Immature natural killer cell (primary cell): Measurements from ENCODE around the gene HDAC10. TPM values are rescaled to one million over a fixed set of nuclear protein-coding genes. Genes with fewer than 3 reads are reported as not detected.
A peak's percentile ranks its signal among the peaks of the same experiment; 100 is the strongest.

Experiments
- DNase-seq, 3 donors: peaks; one replicate each; pipeline ENCODE4 v3.0.0; 2022; ENCODE audit warnings: mixed read lengths in 1 of 3
- H3K27ac Mint-ChIP-seq, 6 donors: one replicate each; pipeline ENCODE4 v1.8.0; 2020; ENCODE audit warnings: mixed read lengths in 6 of 6, mild to moderate bottlenecking in 5 of 6, inconsistent platforms in 4 of 6, moderate library complexity in 3 of 6
- H3K27me3 Mint-ChIP-seq, 3 donors: one replicate each; pipeline ENCODE4 v1.8.0; 2020 to 2021; ENCODE audit warnings: low read depth in 3 of 3, mild to moderate bottlenecking in 3 of 3, mixed read lengths in 3 of 3, moderate library complexity in 3 of 3, inconsistent platforms in 1 of 3
- H3K36me3 Mint-ChIP-seq, 3 donors: one replicate each; pipeline ENCODE4 v1.8.0; 2020; ENCODE audit warnings: mixed read lengths in 3 of 3, inconsistent platforms in 2 of 3, mild to moderate bottlenecking in 2 of 3
- H3K4me1 Mint-ChIP-seq, 2 donors: one replicate each; pipeline ENCODE4 v1.8.0; 2020; ENCODE audit warnings: inconsistent platforms in 2 of 2, mild to moderate bottlenecking in 2 of 2, mixed read lengths in 2 of 2, moderate library complexity in 1 of 2
- H3K4me3 Mint-ChIP-seq, 5 donors: one replicate each; pipeline ENCODE4 v1.8.0; 2020; ENCODE audit warnings: mild to moderate bottlenecking in 5 of 5, mixed read lengths in 5 of 5, inconsistent platforms in 3 of 5, moderate library complexity in 3 of 5
- H3K9me3 Mint-ChIP-seq, 6 donors: one replicate each; pipeline ENCODE4 v1.8.0; 2020; ENCODE audit warnings: mild to moderate bottlenecking in 6 of 6, mixed read lengths in 6 of 6, inconsistent platforms in 4 of 6, moderate library complexity in 3 of 6
- polyA plus RNA-seq, 3 donors: library from polyadenylated mRNA; unstranded; fragments of 300-500 nt; fragmentation: Illumina TruSeq; gene quantifications; one replicate each; pipeline ENCODE4 v1.2.3, GENCODE V29; 2021

HDAC10 gene
- polyA plus RNA-seq, 3 donors from 2014 or later = 10.0 to 13.4 (median 11.2) TPM

- Mint-ChIP-seq H3K4me1 (peaks cover 38 to 51% of the 10 kb centered on the region in 2 donors), H3K4me3 (peak overlapping the region; percentile 94 to 100 (median 97)), H3K36me3 (peaks cover 0 to 3% (median 3%) of the 10 kb centered on the region in 3 donors), H3K27me3 (peaks cover 5 to 11% (median 9%) of the 10 kb centered on the region in 3 donors), H3K27ac (peak overlapping the region; percentile 95 to 99 (median 98)), H3K9me3 (no peaks in the 10 kb centered on the region)
- DNase-seq = no peak
These were observed 7.2 kb downstream of the HDAC10 start for GRCh38 chr22:50243685-50244419.

DNA sequence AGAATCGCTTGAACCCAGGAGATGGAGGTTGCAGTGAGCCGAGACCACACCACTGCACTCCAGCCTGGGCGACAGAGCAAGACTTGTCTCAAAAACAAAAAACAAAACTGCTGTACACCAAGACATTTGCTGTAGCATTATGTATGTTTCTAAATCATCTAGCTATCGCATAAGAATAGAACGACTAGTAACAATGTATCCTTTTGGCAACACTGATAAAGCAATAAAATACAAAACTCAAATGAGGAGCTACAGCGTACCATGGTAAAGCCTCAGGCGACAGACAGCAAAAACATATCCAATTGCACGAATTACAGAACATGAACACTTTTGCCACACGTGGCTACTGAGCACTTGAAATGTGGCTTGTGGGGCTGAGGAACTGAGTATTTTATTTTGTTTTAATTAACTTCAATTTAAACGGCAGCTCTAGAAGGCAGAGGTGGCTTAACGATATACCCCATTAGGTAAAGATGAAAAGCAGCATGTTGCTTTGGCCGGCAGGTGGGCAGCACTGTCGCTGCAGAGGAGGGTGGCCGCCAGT is 8.6 kb downstream of the HDAC10 start:
- Mint-ChIP-seq H3K27me3 (peaks cover 2 to 10% (median 8%) of the 10 kb centered on the region in 3 donors), H3K9me3 (no peaks in the 10 kb centered on the region), H3K4me1 (peaks cover 38 to 47% of the 10 kb centered on the region in 2 donors), H3K27ac (peak overlapping the region in 5 of 6 donors; percentile 30 to 87 (median 79)), H3K36me3 (peaks cover 3 to 7% (median 4%) of the 10 kb centered on the region in 3 donors), H3K4me3 (peak overlapping the region; percentile 94 to 100 (median 97))
- DNase-seq = no peak

GRCh38 chr22:50238755-50239154 is 12.3 kb downstream of the HDAC10 start:
- no peak overlapping the region for H3K4me3 Mint-ChIP-seq
- H3K4me1 Mint-ChIP-seq = peaks cover 45 to 53% of the 10 kb centered on the region in 2 donors
- no peak for DNase-seq
- no peak overlapping the region for H3K27ac Mint-ChIP-seq
- peaks cover 4% of the 10 kb centered on the region in 3 donors for H3K36me3 Mint-ChIP-seq
- peaks cover 0 to 10% (median 0%) of the 10 kb centered on the region in 3 donors for H3K27me3 Mint-ChIP-seq
- no peaks in the 10 kb centered on the region for H3K9me3 Mint-ChIP-seq

DNA sequence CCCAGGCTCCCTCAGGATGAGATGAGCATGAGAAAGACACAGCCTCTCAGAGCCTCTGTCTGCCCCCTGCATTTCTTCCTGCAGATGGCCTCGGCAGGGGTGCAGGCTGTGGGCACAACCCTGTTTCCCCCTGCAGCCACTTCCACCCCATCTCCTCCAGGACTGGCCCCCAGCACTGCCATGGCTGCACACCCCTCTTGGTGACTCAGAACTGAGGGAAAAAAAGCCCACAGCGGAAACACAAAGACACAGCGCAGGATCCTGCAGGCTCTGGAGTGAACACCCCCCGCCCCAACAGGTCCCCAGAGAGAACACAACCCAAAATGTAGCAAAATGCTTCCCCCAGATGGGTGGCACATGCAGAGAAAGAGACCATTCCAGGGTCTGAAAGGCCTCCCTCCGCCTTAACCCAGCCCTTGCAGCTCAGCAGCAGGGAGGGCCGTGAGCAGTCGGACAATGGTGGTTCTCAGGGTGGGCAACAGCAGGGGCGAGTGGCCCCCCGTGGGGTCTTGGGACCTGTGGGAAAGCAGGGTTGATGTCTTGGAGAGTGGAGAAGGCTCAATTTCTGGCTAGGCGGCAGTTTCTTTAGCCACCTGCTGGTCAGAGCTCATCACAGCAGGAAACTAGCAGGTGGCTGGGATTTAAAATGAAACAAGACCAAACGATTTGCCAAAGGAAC is 14.2 kb downstream of the HDAC10 start:
- Mint-ChIP-seq H3K27ac (peak overlapping the region in 1 of 6 donors; percentile 45), H3K36me3 (peaks cover 4% of the 10 kb centered on the region in 3 donors), H3K4me1 (peaks cover 27 to 42% of the 10 kb centered on the region in 2 donors), H3K27me3 (peaks cover 0 to 10% (median 0%) of the 10 kb centered on the region in 3 donors), H3K9me3 (no peaks in the 10 kb centered on the region), H3K4me3 (peak overlapping the region in 1 of 5 donors; percentile 30)
- no peak for DNase-seq

DNA sequence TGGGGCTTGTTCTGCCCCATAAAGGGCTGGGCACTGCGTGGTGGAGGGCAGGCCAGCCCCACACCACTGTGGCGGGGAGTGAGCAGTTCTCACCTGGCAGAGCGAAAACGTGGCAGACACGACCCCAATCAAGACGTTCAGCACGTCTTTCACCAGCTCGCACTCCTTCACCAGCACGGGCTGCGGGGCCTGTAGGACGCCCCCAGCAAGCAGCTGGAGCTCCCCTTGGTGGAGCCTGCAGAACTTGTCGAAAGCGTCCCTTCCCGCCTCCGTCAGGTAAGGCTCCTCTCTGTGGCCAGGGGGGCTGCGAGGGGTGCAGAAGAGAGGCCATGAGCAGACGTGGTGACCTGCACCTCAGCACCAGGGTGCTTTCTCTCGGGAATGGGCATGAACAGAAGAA is 17.8 kb downstream of the HDAC10 start:
- Mint-ChIP-seq H3K4me3 (no peak overlapping the region), H3K36me3 (peaks cover 4 to 16% (median 14%) of the 10 kb centered on the region in 3 donors), H3K9me3 (no peaks in the 10 kb centered on the region), H3K27ac (no peak overlapping the region), H3K4me1 (peaks cover 20 to 30% of the 10 kb centered on the region in 2 donors), H3K27me3 (peaks cover 0 to 8% (median 0%) of the 10 kb centered on the region in 3 donors)
- no peak for DNase-seq

DNA sequence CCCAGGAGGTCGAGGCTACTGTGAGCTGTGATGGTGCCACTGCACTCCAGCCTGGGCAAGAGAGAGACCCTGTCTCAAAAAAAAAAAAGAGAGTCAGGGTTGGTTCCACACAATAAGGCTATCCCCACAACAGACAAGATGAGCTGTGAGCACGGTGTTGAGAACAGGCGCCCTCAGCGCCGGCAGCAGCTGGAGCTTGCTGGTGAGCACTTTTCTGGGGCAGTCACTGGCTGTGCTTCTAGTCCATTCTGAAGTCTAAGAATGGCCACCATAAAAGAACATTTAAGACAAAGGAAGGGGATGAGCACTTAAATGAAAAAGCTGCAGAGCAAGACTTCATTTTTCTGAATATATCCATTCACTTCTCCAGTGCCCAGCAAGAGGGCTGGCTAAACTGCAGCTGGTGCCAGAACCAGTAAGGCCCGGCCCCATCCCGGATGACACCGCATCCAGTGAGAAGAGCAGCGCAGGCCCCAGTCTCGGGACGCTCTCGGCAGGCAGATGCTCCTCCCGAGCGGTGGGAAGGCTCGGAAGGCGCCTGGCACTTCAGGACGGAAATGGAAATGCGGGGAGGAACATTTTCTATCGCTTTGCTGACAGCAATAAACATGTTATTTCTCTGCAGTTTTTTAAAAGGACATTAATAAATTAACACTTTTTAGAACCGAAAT is 18.4 kb downstream of the HDAC10 start:
- Mint-ChIP-seq H3K36me3 (peaks cover 0 to 16% (median 11%) of the 10 kb centered on the region in 3 donors), H3K27me3 (peaks cover 0 to 8% (median 0%) of the 10 kb centered on the region in 3 donors), H3K4me3 (no peak overlapping the region), H3K27ac (no peak overlapping the region), H3K9me3 (no peaks in the 10 kb centered on the region), H3K4me1 (peaks cover 20 to 30% of the 10 kb centered on the region in 2 donors)
- no peak for DNase-seq

DNA sequence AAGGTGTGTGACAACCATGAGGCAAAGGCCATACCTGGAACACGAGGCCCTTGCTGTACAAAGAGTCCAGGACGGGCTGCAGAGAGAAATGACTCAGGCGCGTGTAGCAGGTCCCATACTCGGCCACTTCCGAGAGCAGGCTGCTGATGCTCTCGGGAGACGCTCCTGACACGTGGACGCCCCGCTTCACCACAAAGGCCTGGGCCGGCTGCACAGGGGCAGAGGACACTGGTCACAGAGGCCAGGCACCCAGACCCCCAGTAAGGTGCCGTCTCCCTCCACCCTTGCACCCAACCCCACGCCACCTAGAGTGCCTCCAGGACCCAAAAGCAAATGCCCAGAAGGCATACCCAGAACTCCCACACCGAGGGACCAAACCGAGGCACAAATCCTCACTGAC is 21.7 kb downstream of the HDAC10 start:
- peak overlapping the region in 1 of 6 donors; percentile 6 for H3K27ac Mint-ChIP-seq
- peaks cover 0 to 12% (median 12%) of the 10 kb centered on the region in 3 donors for H3K36me3 Mint-ChIP-seq
- no peak for DNase-seq
- no peaks in the 10 kb centered on the region for H3K9me3 Mint-ChIP-seq
- peaks cover 5 to 9% of the 10 kb centered on the region in 2 donors for H3K4me1 Mint-ChIP-seq
- H3K27me3 Mint-ChIP-seq = peaks cover 0 to 6% (median 0%) of the 10 kb centered on the region in 3 donors
- no peak overlapping the region for H3K4me3 Mint-ChIP-seq

- H3K9me3 Mint-ChIP-seq = no peaks in the 10 kb centered on the region
- DNase-seq = no peak
- peaks cover 0 to 2% of the 10 kb centered on the region in 2 donors for H3K4me1 Mint-ChIP-seq
- H3K27ac Mint-ChIP-seq = no peak overlapping the region
- peaks cover 0 to 8% (median 0%) of the 10 kb centered on the region in 3 donors for H3K27me3 Mint-ChIP-seq
- no peak overlapping the region for H3K4me3 Mint-ChIP-seq
- H3K36me3 Mint-ChIP-seq = peaks cover 0 to 20% (median 12%) of the 10 kb centered on the region in 3 donors
These were observed 22.7 kb downstream of the HDAC10 start for GRCh38 chr22:50228366-50228765.

DNA sequence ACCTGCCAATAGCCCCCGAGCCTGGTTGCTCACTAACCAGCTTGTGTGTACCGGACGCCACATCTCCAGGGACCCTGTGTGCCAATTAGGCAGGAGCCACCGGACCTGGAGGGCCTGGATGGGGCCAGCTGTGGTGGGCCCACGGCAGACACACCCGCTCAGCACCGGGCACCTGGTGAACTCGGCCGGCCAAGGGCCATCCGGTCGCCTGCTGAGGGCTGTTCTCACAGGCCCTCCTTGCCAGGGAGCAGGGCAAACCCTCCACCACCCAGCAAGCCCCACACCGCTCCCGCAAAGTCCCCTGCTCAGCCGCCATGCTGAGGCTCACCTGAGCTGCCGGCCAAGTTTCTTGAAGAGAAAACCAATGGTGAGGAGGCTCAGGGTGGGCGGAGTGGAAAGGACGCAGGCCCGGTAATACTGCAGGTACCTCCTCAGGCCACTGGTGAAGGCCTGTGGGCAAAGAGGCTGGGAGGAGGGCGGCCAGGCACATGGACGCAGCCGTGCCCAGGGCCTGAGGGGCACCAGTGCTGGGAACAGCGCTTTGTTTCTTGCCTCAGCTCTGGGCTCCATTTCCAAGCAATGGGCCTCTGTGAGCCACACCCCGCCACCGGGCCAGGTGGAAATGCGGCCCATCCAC is 23.4 kb downstream of the HDAC10 start:
- H3K9me3 Mint-ChIP-seq = no peaks in the 10 kb centered on the region
- H3K4me3 Mint-ChIP-seq = no peak overlapping the region
- H3K36me3 Mint-ChIP-seq = peaks cover 0 to 23% (median 12%) of the 10 kb centered on the region in 3 donors
- peaks cover 0 to 7% (median 0%) of the 10 kb centered on the region in 3 donors for H3K27me3 Mint-ChIP-seq
- no peak for DNase-seq
- no peak overlapping the region for H3K27ac Mint-ChIP-seq
- peaks cover 0 to 2% of the 10 kb centered on the region in 2 donors for H3K4me1 Mint-ChIP-seq

GRCh38 chr22:50226875-50227165 is 24.2 kb downstream of the HDAC10 start:
- Mint-ChIP-seq H3K27ac (no peak overlapping the region), H3K4me1 (peaks cover 0 to 2% of the 10 kb centered on the region in 2 donors), H3K36me3 (peaks cover 0 to 23% (median 12%) of the 10 kb centered on the region in 3 donors), H3K4me3 (no peak overlapping the region), H3K9me3 (no peaks in the 10 kb centered on the region), H3K27me3 (peaks cover 0 to 6% (median 0%) of the 10 kb centered on the region in 3 donors)
- no peak for DNase-seq

DNA sequence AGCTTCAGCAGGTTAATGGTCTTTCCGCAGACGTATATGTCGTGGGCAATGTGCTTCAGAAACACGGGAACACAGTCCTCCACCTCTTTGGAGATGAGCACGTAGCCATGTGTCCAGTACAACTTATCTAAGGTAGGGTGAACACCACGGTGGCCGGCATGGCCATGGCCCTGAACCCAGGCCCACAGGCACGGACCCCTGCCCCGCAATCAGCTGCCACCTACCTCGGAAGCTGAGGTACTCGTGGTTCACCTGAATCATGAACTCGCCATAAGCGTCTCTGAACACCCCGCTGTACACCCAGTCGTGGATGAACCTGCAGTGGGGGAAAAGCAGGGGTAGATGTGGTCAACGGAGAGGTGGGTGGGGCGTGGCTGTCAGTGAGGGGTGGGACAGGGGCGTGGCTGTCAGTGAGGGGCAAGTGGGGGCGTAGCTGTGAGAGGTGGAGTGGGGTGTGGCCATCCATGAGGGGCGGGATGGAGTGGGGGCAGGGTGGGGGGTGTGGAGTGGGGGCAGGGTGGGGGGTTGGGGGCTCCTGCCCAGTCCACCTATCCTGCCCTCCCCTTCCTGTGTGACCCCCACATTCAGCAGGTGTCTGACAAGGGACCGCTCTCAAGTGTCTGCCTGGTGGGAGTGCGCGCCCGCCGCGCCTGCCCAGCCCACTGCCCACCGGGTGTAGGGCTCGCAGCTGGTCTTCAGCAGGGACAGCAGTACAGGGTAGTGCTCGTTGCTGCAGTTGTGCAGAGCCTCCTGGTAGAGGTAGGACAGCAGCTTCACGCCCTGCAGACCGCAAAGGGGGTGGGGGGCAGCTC is 24.8 kb downstream of the HDAC10 start:
- Mint-ChIP-seq H3K27ac (no peak overlapping the region), H3K36me3 (peaks cover 0 to 24% (median 12%) of the 10 kb centered on the region in 3 donors), H3K9me3 (no peaks in the 10 kb centered on the region), H3K4me1 (peaks cover 0 to 2% of the 10 kb centered on the region in 2 donors), H3K27me3 (peaks cover 0 to 6% (median 0%) of the 10 kb centered on the region in 3 donors), H3K4me3 (no peak overlapping the region)
- no peak for DNase-seq

GRCh38 chr22:50225200-50225969 is 25.7 kb downstream of the HDAC10 start:
- Mint-ChIP-seq H3K27ac (no peak overlapping the region), H3K4me3 (no peak overlapping the region), H3K36me3 (peaks cover 0 to 28% (median 12%) of the 10 kb centered on the region in 3 donors), H3K9me3 (no peaks in the 10 kb centered on the region), H3K4me1 (peaks cover 0 to 2% of the 10 kb centered on the region in 2 donors), H3K27me3 (peaks cover 0 to 6% (median 3%) of the 10 kb centered on the region in 3 donors)
- no peak for DNase-seq
